H9 (cell line): Measurements from ENCODE around the gene OR2AT4. TPM values are rescaled to one million over a fixed set of nuclear protein-coding genes. Genes with fewer than 3 reads are reported as not detected.

Source experiments
- DNase-seq: peaks from one replicate; pipeline ENCODE4 v3.0.0-alpha.2; 2017
- H2AFZ ChIP-seq: one replicate; pipeline ENCODE4 v1.6.1; 2013; ENCODE audit warnings: mild to moderate bottlenecking, low read length, control low read depth, moderate library complexity
- H2AK5ac ChIP-seq: 2 replicates; pipeline ENCODE4 v1.6.1; 2013; ENCODE audit warnings: low read length, control low read depth, mixed read lengths; ENCODE audit not compliant: insufficient read length
- H2BK120ac ChIP-seq: one replicate; pipeline ENCODE4 v1.6.1; 2013; ENCODE audit warnings: low read depth, mild to moderate bottlenecking, low read length, control low read depth, inconsistent platforms; ENCODE audit not compliant: poor library complexity, severe bottlenecking
- H2BK12ac ChIP-seq: 2 replicates; pipeline ENCODE4 v1.6.1; 2013; ENCODE audit warnings: low read length, control low read depth, mixed read lengths, low read depth; ENCODE audit not compliant: insufficient read length
- H2BK15ac ChIP-seq: 2 replicates; pipeline ENCODE4 v1.6.1; 2013; ENCODE audit warnings: low read depth, low read length, control low read depth
- H2BK20ac ChIP-seq: one replicate; pipeline ENCODE4 v1.6.1; 2013; ENCODE audit warnings: low read depth, mild to moderate bottlenecking, low read length, control low read depth, inconsistent platforms; ENCODE audit not compliant: poor library complexity, severe bottlenecking
- H2BK5ac ChIP-seq: 2 replicates; pipeline ENCODE4 v1.6.1; 2013; ENCODE audit warnings: low read length, control low read depth, mixed read lengths; ENCODE audit not compliant: insufficient read length
- H3K14ac ChIP-seq: 2 replicates; pipeline ENCODE4 v1.6.1; 2013; ENCODE audit warnings: low read length, control low read depth; ENCODE audit not compliant: insufficient read depth
- H3K18ac ChIP-seq: 2 replicates; pipeline ENCODE4 v1.6.1; 2013; ENCODE audit warnings: low read depth, mild to moderate bottlenecking, mixed read lengths, low read length, control low read depth; ENCODE audit not compliant: insufficient read length
- H3K23ac ChIP-seq: 2 replicates; pipeline ENCODE4 v1.6.1; 2013; ENCODE audit warnings: low read length, control low read depth, mixed read lengths, low read depth; ENCODE audit not compliant: insufficient read length
- H3K23me2 ChIP-seq: 2 replicates; pipeline ENCODE4 v1.6.1; 2013; ENCODE audit warnings: low read depth, mild to moderate bottlenecking, mixed read lengths, low read length, control low read depth; ENCODE audit not compliant: insufficient read length, poor library complexity, severe bottlenecking
- H3K27ac ChIP-seq: 2 replicates; pipeline ENCODE4 v1.5.1; 2013; ENCODE audit warnings: low read length, control low read depth, mixed read lengths, low read depth; ENCODE audit not compliant: insufficient read length
- H3K27me3 ChIP-seq: 2 replicates; pipeline ENCODE4 v1.6.1; 2013; ENCODE audit warnings: low read length, control low read depth, inconsistent platforms; ENCODE audit not compliant: insufficient read depth
- H3K4ac ChIP-seq: 2 replicates; pipeline ENCODE4 v1.6.1; 2013; ENCODE audit warnings: low read depth, mild to moderate bottlenecking, control low read depth, inconsistent platforms, low read length, moderate library complexity
- H3K4me1 ChIP-seq: 2 replicates; pipeline ENCODE4 v1.6.1; 2013; ENCODE audit warnings: low read length, control low read depth, inconsistent platforms; ENCODE audit not compliant: insufficient read depth
- H3K4me2 ChIP-seq: 2 replicates; pipeline ENCODE4 v1.6.1; 2013; ENCODE audit warnings: low read length, control low read depth, mixed read lengths; ENCODE audit not compliant: insufficient read length, insufficient read depth
- H3K56ac ChIP-seq: 2 replicates; pipeline ENCODE4 v1.6.1; 2013; ENCODE audit warnings: low read depth, mild to moderate bottlenecking, mixed read lengths, low read length, control low read depth; ENCODE audit not compliant: insufficient read length
- H3K79me1 ChIP-seq: 2 replicates; pipeline ENCODE4 v1.6.1; 2013; ENCODE audit warnings: low read depth, mild to moderate bottlenecking, moderate library complexity, low read length, control low read depth, inconsistent platforms; ENCODE audit not compliant: insufficient read depth, poor library complexity, severe bottlenecking
- H3K79me2 ChIP-seq: 2 replicates; pipeline ENCODE4 v1.6.1; 2013; ENCODE audit warnings: low read length, control low read depth, inconsistent platforms; ENCODE audit not compliant: insufficient read depth
- H3K9ac ChIP-seq: 2 replicates; pipeline ENCODE4 v1.6.1; 2013; ENCODE audit warnings: low read length, control low read depth, mixed read lengths; ENCODE audit not compliant: insufficient read length; ENCODE audit errors: extremely low read depth
- H3K9me3 ChIP-seq: one replicate; pipeline ENCODE4 v1.6.1; 2013; ENCODE audit warnings: low read depth, low read length, inconsistent platforms; ENCODE audit not compliant: control insufficient read depth
- H3T11ph ChIP-seq: one replicate; pipeline ENCODE4 v1.6.1; 2013; ENCODE audit warnings: mild to moderate bottlenecking, low read length, control low read depth, inconsistent platforms
- H4K20me1 ChIP-seq: one replicate; pipeline ENCODE4 v1.6.1; 2013; ENCODE audit not compliant: control insufficient read depth, insufficient read length, insufficient read depth
- H4K5ac ChIP-seq: 2 replicates; pipeline ENCODE4 v1.6.1; 2013; ENCODE audit warnings: low read depth, mild to moderate bottlenecking, mixed read lengths, low read length, control low read depth; ENCODE audit not compliant: insufficient read length
- H4K8ac ChIP-seq: replicated peaks from 2 replicates; pipeline ENCODE4 v1.6.1; 2013; ENCODE audit warnings: low read length, control low read depth, mixed read lengths, low read depth; ENCODE audit not compliant: insufficient read length
- H4K91ac ChIP-seq: 2 replicates; pipeline ENCODE4 v1.6.1; 2013; ENCODE audit warnings: low read depth, mild to moderate bottlenecking, moderate library complexity, mixed read lengths, low read length, control low read depth; ENCODE audit not compliant: insufficient read length
- H3K27ac Mint-ChIP-seq, 3 experiments: 2 replicates in 2 of 3; 3 replicates in 1 of 3; pipeline ENCODE4 v1.8.0; 2020 to 2021; ENCODE audit warnings: mixed read lengths in 3 of 3, mild to moderate bottlenecking in 1 of 3, moderate library complexity in 1 of 3
- H3K27me3 Mint-ChIP-seq: 2 replicates; pipeline ENCODE4 v1.8.0; 2021; ENCODE audit warnings: low read depth, mild to moderate bottlenecking, moderate library complexity, mixed read lengths
- H3K36me3 Mint-ChIP-seq, 3 experiments: 2 replicates in 2 of 3; 3 replicates in 1 of 3; pipeline ENCODE4 v1.8.0; 2020 to 2021; ENCODE audit warnings: low read depth in 3 of 3, mixed read lengths in 3 of 3; ENCODE audit not compliant: insufficient read depth in 1 of 3
- H3K4me1 Mint-ChIP-seq, 2 experiments: 2 replicates each; pipeline ENCODE4 v1.8.0; 2020; ENCODE audit warnings: mixed read lengths in 2 of 2
- H3K4me3 Mint-ChIP-seq, 2 experiments: 2 replicates in 1 of 2; 3 replicates in 1 of 2; pipeline ENCODE4 v1.8.0; 2020 to 2021; ENCODE audit warnings: mild to moderate bottlenecking in 2 of 2, mixed read lengths in 2 of 2, moderate library complexity in 1 of 2
- H3K9me3 Mint-ChIP-seq, 2 experiments: 2 replicates in 1 of 2; 3 replicates in 1 of 2; pipeline ENCODE4 v1.8.0; 2020; ENCODE audit warnings: mild to moderate bottlenecking in 2 of 2, mixed read lengths in 2 of 2, moderate library complexity in 1 of 2
- CTCF ChIP-seq: fragments of 200-600 bp; sonication (generic); conservative IDR thresholded peaks from 3 replicates; pipeline ENCODE4 v1.8.0; 2021; ENCODE audit warnings: antibody characterized with exemption, mild to moderate bottlenecking
- total RNA-seq: library from RNA; stranded (reverse); gene quantifications from 2 replicates; pipeline ENCODE4 v1.2.1, GENCODE V29; 2021

OR2AT4 gene
- total RNA-seq, 1 experiment from 2014 or later = not detected

- H3K18ac ChIP-seq = no peak overlapping the region
- H3K79me1 ChIP-seq = no peaks in the 10 kb centered on the region
- no peaks in the 10 kb centered on the region for H3K23me2 ChIP-seq
- H4K5ac ChIP-seq = no peak overlapping the region
- no peaks in the 10 kb centered on the region for H4K20me1 ChIP-seq
- Mint-ChIP-seq H3K9me3 (no peaks in the 10 kb centered on the region; a peak in 3 of 5 replicates), H3K4me3 (no peak overlapping the region), H3K4me1 (peaks cover 6 to 10% of the 10 kb centered on the region in 2 experiments), H3K36me3 (no peaks in the 10 kb centered on the region), H3K27ac (no peak overlapping the region), H3K27me3 (peaks cover 2% of the 10 kb centered on the region; the same call in 1 of the 2 replicates)
- H4K91ac ChIP-seq = no peak overlapping the region
- H3K27me3 ChIP-seq = no peaks in the 10 kb centered on the region
- no peak overlapping the region for H2BK5ac ChIP-seq
- H2BK20ac ChIP-seq = no peak overlapping the region
- H3K4me2 ChIP-seq = no peak overlapping the region
- no peak overlapping the region for H3K56ac ChIP-seq
- H3K14ac ChIP-seq = no peak overlapping the region
- H2BK120ac ChIP-seq = no peak overlapping the region
- no peak overlapping the region for H3T11ph ChIP-seq
- no peaks in the 10 kb centered on the region for H3K9me3 ChIP-seq
- no peak overlapping the region for H3K4ac ChIP-seq
- no peak overlapping the region for H4K8ac ChIP-seq
- no peak overlapping the region for H3K27ac ChIP-seq
- no peak overlapping the region for H2BK12ac ChIP-seq
- no peak overlapping the region for H2AK5ac ChIP-seq
- H3K4me1 ChIP-seq = no peaks in the 10 kb centered on the region
- DNase-seq = no peak
- TF ChIP-seq CTCF = no peak
- H2BK15ac ChIP-seq = no peak overlapping the region
- H3K79me2 ChIP-seq = no peaks in the 10 kb centered on the region
- no peak overlapping the region for H3K23ac ChIP-seq
- H3K9ac ChIP-seq = no peak overlapping the region
- no peak overlapping the region for H2AFZ ChIP-seq
Measured at GRCh38 chr11:75068993-75069392, 27.7 kb downstream of the OR2AT4 start.
